Limb (tissue), 2 donors: ENCODE data around the gene ETHE1.

Experiments
- DNase-seq, 2 donors: peaks; one replicate each; pipeline ENCODE4 v3.0.0-alpha.2; 2016; ENCODE audit errors: extremely low spot score in 2 of 2

Gene ETHE1, protein sequence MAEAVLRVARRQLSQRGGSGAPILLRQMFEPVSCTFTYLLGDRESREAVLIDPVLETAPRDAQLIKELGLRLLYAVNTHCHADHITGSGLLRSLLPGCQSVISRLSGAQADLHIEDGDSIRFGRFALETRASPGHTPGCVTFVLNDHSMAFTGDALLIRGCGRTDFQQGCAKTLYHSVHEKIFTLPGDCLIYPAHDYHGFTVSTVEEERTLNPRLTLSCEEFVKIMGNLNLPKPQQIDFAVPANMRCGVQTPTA

DNA sequence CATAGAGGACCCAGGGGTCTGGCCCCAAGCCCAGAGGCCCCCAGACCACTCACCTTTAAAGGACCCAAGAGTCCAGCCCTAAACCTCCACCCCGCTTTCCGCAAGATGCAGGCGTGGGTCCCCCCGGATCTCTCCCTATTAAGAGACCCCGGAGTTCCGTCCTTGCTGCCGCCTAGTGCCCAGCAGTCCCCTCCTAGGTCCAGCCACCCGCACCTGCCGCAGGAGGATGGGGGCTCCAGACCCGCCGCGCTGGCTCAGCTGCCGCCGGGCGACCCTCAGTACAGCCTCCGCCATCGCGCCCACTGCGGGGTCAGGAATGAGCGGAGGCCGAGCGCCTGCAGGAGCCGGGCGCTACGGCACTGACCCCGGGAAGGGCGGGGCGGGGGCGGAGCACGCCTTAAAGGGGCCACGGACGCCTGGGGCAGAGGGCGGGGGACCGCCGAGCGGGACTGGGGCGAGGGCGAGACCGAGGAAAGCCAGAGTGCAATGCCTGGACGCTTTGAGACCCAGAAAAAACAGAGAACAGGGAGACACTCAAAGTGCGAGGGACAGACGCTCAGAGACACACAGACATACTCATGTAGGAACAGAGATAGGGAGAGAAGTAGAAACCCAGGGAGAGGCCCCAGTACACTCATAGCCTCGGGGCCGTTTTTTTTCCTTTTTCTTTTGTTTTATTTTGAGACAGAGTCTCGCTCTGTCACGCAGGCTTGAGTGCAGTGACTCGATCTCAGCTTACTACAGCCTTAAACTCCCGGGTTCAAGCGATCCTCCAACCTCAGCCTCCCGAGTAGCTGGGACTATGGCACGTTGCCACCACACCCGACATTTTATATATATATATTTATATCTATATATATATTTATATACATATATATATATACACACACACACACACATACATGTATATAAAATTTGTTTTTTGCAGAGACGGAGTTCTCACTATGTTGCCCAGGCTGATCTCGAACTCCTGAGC, at the start of gene ETHE1:
ETHE1 (minus strand) TSS at position 318 of the 976 bp plus-strand sequence; CDS start at position 294, 24 bp downstream.
- DNase-seq: peak; percentile 47 to 82

DNA sequence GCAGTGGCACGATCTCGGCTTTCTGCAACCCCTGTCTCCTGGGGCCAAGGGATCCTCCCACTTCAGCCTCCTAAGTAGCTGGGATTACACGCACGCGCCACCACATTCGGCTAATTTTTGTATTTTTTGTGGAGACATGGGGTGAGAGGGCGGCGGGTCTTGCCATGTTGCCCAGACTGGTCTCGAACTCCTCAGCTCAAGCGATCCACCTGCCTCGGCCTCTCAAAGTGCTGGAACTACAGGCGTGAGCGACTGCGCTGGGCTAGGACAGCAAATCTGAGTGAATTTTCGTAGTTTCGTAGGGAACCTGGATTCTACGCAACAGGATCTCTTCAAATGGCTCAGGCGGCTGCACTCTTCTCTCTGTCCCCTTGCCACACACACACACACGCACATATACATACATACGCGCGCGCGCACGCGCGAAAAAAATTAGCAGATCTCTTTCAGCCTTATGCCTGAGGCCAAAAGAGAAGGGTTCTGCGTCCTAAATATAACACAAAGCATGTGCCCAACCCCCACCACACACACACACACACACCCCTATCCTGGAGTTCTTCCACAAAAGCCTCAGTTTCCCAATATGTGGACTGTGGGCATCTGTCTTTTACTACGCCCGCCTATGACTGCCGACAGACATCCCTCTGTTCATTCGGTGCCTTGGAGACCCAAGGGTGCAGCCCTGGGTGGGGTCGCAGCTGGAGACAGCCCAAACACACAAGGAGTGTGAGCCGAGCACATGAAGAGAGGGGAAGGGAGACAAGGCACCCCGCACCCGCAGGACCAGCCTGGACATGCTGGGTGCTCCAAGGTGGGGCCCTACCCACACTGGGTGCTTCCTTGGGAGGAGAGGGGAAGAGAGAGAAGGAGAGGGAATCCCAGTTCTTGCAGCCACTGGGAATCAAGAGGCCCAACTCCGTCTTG, 49.2 kb upstream of the ETHE1 start:
- peak in 1 of 2 donors; percentile 51 for DNase-seq

DNA sequence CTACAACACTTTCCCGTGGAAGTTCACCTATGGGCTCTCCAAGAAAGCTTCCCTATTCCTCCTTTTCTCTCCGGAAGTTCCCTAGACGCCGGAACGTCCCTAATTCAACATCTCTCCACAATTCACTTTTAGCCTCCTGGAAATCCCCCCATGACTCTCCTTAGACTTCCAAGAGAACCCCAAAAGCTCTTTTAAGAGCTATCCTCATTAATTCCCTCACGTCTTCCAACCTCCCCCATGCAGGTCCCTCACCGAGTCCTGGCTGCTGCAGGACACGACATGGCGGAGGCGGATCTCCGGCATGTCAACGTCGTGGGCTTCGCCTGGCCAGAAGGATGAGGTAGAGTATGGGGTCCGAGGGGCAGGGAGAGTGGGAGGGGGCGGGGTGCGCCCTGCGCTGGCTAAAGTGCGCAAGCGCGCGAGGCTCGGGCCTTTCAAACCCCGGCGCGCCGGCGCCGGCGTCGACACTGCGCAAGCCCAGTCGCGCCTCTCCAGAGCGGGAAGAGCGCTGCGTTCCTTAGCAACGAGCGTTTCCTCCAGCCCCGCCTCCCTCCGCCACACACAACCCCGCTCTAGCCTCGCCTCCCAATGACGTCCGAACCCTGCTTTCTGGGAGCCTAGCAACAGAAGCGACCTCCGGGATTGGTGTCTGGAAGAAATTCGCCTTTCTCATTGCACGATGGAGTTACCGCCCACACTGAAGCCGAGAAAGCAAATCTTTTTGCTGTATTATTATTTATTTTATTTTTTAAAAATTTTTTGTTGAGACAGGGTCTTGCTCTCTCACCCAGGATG, 48.4 kb upstream of the ETHE1 start, which contains the start of the genes PINLYP and XRCC1:
PINLYP (plus strand) TSS at position 646 of the 795 bp plus-strand sequence. CDS start 1,391 bp downstream, outside the sequence.
XRCC1 (minus strand) TSS at position 372 of the 795 bp plus-strand sequence; CDS start at position 303, 69 bp downstream.
- DNase-seq: peak; percentile 98 to 99

DNA sequence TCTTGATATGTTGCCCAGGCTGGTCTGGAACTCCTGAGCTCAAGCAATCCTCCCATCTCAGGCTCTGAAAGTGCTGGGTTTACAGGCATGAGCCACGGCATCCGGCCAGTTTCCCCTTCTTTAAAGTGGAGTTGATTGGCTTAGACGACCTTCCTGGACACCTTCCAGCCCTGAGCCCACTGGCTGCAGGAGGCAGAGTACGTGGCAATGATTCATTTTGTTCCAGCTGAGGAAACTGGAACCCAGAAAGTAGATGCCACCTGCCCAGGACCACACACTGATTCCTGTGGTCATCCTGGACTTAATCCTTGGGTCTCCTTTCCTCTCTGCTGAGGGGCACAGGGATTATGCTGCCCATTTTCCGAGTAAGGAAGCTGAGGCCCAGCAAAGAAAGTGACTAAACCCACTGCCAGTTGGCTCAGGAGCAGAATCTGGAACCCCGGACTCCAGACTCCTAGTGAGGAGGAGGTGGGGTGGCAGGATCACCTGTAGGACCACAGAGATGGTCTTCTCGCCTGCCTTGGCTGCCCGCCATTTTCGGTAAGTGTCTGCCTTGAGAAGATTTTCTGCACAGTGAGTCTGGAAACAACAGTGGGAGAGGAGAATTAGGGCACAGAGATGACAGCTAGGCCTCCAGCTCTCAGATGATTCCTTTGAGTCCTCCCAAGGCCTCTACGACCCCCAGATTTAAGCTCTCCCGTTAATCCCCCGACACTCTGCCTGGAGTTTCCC, 47.6 kb upstream of the ETHE1 start:
- no peak for DNase-seq

DNA sequence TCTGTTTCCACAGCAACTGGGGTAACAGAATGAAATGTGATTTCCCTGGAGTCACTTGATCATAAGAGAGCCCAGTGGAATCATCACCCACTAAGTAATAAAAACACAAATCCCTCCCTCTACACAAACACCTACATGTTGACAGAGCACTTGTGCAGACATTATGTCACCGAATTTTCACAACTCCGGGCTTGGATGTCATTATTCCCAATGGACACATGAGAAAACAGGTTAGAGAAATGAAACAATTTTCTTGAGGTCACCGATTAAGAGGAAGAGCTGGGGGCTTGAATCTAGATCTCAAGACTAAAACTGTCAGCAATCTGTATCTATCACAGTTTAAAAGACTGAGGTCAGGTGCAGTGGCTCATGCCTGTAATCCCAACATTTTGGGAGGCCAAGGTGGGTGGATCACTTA, 45.2 kb upstream of the ETHE1 start:
- DNase-seq: no peak

DNA sequence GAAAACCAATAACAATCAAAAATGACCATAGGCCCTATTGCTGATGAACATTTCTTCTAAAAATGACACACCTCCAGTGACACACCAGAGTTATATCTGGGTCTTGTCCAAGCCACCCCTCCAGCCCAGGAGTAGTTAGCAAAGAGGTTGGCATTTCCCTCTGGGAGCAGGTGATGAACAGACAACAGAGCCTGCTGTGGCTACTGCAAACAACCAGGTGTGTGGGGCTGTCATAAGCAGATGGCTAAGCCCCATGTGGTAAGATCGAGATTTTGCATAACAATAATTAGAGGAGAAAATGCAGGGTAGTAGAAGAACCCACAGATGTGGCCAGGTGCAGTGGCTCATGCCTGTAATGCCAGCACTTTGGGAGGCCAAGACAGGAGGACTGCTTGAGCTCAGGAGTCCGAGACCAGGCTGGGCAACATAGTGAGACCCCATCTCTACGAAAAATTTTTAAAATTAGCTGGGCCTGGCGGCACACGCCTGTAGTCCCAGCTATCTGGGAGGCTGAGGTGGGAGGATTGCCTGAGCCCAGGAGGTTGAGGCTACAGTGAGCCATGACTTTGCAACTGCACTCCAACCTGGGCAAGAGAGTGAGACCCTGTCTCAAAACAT, 43.3 kb upstream of the ETHE1 start:
- no peak for DNase-seq

DNA sequence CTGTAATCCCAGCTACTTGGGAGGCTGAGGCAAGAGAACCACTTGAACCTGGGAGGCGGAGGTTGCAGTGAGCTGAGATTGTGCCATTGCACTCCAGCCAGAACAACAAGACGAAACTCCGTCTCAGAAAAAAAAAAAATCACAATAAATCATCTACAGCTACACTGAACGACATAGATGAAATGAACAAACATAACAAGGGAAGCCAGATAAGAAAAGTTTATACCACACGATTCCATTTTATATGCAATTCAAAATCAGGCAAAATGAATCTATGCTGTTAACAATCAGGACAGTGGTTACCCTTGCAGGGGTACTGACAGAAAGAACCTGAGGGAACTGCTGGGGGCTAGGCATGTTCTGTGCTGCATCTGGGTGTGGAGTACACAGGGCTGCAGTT, 42.7 kb upstream of the ETHE1 start:
- no peak for DNase-seq

DNA sequence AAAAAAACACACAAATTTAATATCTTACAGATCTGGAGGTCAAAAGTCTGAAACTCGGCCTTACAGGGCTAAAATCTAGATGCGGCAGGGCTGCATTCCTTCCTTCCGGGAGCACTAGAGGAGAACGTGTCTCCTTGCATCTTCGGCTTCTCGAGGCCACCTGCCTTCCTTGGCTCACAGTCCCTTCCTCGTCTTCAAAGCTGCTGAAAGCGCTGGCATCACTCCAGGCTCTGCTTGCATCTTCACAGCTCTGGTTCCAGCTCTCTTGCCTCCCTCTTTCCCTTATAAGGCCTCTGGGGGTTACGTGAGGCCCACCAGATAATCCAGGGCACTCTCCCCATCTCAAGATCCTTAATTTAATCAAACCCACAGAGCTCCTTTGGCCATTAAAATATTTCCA, 37.8 kb upstream of the ETHE1 start:
- DNase-seq: no peak

DNA sequence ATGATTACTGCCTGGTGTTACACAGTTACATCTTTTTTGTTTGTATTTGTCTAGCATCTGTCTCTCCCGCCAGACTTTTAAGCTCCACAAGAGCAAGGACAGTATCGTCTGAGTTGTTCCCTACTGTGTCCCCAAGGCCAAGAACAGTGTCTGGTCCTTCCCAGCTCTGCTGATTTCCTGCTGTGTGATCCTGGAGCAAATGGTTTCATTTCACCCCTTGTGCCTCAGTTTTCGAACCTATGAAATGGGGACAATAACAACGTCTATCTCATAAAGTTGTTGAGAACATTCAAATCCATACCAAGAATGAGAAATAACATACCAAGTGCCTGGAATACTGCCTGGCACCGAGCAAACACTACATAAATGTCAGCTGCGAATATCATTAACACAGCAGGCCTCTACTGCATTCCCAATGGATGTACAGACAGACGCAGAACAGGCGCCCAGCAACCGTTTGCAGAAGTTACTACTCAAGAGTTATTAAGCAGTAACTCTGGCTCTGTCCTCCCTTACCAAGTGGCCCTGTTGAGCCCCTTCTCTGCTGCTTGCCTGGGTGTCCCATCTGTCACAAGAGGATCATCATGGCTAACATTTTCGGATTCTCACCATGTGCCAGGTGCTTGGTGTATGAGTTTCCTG, 36.9 kb upstream of the ETHE1 start:
- no peak for DNase-seq

DNA sequence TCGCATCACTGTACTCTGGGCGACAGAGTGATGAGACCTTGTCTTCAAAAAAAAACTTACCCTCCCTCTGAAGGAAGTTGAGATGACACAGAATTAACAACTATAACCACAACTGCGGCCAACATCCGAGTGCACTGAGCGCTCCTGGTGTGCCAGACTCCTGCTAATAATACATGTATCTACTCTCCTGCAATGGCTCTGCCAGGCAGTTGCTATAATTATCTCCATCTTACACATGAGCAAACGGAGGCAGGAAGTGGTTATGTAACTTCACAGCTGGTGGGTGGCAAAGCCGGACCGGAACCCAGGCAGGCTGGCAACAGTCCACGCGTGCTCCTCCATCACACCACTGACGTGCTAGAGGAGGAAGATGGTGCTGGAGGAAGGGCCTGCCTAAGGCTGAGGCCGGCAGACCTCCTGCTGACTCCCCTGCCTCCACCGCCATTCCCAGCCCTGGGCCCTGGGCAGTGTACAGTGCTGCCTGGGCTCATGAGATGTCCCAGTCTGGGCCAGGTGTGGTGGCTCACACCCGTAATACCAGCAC, 35.8 kb upstream of the ETHE1 start:
- DNase-seq: no peak

DNA sequence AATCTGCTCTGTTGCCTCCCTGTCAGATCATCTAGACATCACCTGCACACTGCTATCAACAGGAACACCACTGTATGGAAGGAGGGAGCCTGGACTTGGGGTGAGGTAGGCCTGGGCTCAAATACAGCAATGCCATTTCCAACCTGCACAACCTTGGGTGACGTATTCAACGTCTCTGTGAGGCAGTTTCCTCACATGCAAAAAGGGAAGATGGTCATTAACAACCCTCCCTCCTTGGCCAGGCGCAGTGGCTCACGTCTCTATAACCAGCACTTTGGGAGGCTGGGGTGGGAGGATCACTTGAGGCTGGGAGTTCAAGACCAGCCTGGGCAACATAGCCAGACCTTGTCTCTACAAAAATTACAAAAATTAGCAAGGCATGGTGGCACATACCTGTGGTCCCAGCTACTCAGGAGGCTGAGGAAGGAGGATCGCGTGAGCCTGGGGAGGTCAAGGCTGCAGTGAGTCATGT, 35.3 kb upstream of the ETHE1 start:
- DNase-seq: no peak

DNA sequence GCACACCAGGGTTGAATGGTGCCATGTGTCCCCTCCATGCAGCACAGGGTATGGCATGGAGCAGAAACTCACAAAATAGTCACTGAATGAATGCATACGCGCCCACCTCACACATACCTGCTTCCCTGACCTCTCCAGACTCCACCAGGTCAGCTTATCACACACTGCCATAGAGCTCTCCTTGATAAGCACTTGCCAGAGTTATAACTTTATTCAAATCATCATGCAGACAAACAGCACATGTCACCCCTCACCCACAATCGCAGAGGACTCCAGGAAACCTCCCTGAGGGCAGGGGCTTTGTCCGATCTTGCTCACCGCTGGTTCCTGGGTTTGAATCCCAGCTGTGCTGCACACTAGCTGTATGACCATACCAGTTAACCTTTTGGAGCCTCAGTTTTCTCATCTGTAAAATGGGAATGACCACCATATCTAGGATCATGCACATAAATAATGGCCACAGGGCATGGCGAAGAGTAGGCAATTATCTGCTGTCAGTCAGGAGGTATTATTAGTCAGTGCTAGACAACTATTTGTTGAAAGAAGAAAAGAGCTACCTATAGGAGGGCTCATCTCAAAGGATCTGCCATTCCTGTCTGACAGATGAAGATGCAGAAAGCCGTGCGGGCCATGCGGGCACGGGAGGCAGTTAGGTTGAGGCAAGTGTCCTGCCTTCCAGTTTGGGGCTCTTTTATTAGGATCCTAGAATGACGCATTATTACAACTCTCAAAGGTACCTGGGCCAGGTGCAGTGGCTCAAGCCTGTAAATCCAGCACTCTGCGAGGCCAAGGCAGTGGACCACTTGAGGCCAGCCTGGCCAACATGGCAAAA, 34.4 kb upstream of the ETHE1 start:
- no peak for DNase-seq

DNA sequence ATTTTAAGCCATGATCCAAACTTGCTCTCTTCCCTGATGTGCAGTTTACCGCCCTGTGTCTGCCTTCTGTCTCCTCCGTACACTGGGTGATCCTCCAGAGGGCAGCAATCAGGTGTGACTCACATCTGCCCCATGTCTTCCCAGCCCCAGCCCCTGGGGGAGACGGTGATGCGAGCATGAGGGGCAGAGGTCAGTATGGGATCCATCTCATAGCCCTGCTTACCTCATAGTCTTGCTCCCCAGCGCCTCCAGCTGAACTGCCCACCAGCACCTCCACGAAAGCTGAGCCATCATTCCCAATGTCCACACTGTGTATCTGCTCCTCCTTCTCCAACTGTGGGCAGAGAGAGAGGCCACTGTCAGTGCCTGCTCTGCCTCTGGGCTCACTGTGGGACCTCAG, 33.7 kb upstream of the ETHE1 start:
- DNase-seq: no peak

DNA sequence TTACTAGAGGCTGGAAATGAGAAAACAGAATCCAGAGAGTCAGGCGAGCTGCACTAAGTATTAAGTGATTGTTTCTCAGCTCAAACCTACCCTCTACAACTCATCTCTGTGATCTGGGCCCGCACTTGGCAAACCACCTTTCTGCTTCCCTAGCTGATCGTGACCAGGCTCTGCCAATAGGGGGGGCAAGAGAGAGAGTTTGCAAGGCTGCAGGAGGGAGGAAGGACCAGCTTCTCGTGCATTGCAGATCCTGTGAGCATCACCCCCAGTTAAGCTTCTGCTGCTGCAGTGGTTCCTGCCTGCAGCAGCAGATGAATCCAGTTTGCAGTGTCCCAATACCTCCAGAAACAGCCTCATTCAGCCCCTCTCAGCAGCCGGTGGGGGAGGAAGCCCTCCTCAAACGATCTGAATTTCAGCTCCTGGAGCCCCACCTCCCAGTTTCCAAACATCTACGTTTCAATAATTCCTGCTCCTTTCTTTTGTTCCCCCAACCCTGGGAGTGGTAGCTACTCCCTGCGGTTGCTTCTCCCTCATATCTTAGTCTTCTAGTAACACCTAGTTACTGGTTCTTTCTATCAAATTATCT, 28.3 kb upstream of the ETHE1 start:
- peak in 1 of 2 donors; percentile 83 for DNase-seq

DNA sequence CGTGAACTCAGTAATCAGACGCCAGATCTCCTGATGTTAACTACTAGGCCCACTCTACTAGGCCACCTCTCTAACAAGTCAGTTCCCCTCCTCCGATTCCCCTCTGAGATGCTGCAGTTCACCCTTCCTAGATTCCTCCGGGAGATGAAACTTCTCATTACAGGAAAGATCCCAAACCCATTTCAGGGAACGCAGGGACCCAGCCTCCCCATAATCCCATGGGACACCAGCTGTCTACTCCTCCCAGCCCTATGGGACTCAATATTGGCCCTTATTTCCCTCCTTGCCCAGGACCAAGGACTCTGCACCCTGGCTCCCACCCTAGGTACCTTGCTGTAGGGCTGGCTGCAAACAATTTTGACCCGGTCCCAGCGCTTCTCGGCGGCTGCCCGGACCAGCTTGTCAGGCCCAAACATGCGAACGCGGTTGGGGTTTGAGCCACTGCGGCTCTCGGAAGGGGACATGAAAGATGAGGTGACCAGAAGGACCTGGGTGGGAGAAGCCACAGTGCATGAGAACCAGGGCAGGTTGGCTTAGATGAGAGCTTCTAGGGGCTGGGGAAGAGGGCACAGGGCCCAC, 27.4 kb upstream of the ETHE1 start:
- DNase-seq: no peak

DNA sequence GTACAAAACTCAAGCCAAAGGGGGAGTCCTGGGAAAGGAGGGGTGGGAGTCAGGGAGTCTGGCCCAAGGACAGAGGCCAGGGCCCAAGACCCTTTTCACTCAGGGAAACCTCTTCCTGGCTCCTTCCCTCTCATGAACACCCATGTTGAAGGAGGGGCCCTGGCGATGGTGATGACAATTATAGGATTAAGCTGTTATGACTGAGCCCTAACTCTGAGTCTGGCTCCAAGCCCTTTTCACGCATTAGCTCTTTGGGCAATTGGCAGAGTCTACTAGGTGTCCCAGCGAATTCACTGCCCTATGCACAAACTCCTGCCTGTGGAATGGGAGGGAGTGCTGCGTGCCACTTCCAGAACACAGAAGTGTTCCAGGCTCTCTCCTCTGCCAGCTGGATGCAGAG, 26.7 kb upstream of the ETHE1 start:
- no peak for DNase-seq

DNA sequence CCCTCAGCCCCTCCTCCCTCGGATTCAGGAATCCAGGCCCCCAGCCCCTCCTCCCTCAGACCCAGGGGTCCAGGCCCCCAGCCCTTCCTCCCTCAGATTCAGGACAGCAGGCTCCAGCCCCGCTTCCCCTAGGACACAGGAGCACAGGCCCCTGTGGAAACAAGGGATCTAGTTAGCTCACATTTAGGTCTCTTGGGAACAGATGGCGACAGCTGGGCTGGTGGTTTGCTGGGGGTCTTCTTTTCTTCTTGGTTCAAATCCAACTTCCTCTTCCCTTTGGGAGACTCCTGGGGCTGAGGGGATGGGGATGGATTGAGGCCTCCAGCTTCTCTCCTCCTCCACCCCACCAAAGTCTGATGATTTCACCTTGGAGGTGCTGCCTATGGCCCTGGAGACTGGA, 25.6 kb upstream of the ETHE1 start:
- no peak for DNase-seq
